GM12878 (cell line): Measurements from ENCODE around the gene ZNF311. TPM values are rescaled to one million over a fixed set of nuclear protein-coding genes. Genes with fewer than 3 reads are reported as not detected.

Experiments
- ASH2L ChIP-seq: fragments of 300-600, 200-600 bp; sonication (generic); IDR thresholded peaks from 2 replicates; pipeline ENCODE4 v1.6.1; 2017; ENCODE audit warnings: low read depth, mild to moderate bottlenecking, borderline replicate concordance
- ATF3 ChIP-seq: IDR thresholded peaks from 2 replicates; pipeline ENCODE4 v1.6.1; 2011; ENCODE audit warnings: low read depth, mild to moderate bottlenecking, low read length, moderate library complexity, borderline replicate concordance; ENCODE audit errors: extremely low read depth
- BCL3 ChIP-seq: IDR thresholded peaks from 2 replicates; pipeline ENCODE4 v1.6.1; 2011; ENCODE audit warnings: borderline replicate concordance, low read depth, mild to moderate bottlenecking, moderate library complexity, low read length; ENCODE audit not compliant: insufficient read depth, poor library complexity, severe bottlenecking
- E2F8 ChIP-seq: fragments of 450-650 bp; IDR thresholded peaks from 2 replicates; pipeline ENCODE4 v1.6.1; 2018; ENCODE audit warnings: mild to moderate bottlenecking, low read depth, moderate library complexity; ENCODE audit not compliant: partially characterized antibody
- HDAC6 ChIP-seq: fragments of 200-600 bp; sonication (generic); IDR thresholded peaks from one replicate; pipeline ENCODE4 v1.8.0; 2017; ENCODE audit warnings: antibody characterized with exemption; ENCODE audit not compliant: unreplicated experiment
- IRF4 ChIP-seq: IDR thresholded peaks from 2 replicates; pipeline ENCODE4 v1.6.1; 2011; ENCODE audit warnings: low read depth, low read length
- NFYA ChIP-seq: IDR thresholded peaks from 2 replicates; pipeline ENCODE4 v1.6.1; 2011; ENCODE audit warnings: low read depth, mild to moderate bottlenecking, low read length, improper control_type of control experiment, borderline replicate concordance
- NR2F1 ChIP-seq: fragments of 450-650 bp; conservative IDR thresholded peaks from 2 replicates; pipeline ENCODE4 v1.6.1; 2017; ENCODE audit warnings: mild to moderate bottlenecking
- NRF1 ChIP-seq: conservative IDR thresholded peaks from 2 replicates; pipeline ENCODE4 v1.6.1; 2011; ENCODE audit warnings: mild to moderate bottlenecking, low read depth, low read length, improper control_type of control experiment
- SKIL ChIP-seq: fragments of 450-650 bp; IDR thresholded peaks from 2 replicates; pipeline ENCODE4 v1.6.1; 2017; ENCODE audit warnings: mild to moderate bottlenecking, low read depth, inconsistent platforms; ENCODE audit not compliant: poor library complexity, severe bottlenecking
- YBX1 ChIP-seq: fragments of 450-650 bp; IDR thresholded peaks from 2 replicates; pipeline ENCODE4 v1.6.1; 2016; ENCODE audit warnings: antibody characterized with exemption
- ZNF687 ChIP-seq: fragments of 450-650 bp; IDR thresholded peaks from 2 replicates; pipeline ENCODE4 v1.6.1; 2017; ENCODE audit warnings: mild to moderate bottlenecking, moderate library complexity
- polyA plus RNA-seq, 11 experiments: library from polyadenylated mRNA; depleted of rRNA in 4 of 11; unstranded in 6 of 11; stranded (reverse) in 5 of 11; fragments of >200 nt; fragmentation: Nextera tagmentation in 4 of 11; fragmentation: Illumina TruSeq in 1 of 11; extraction: Ambion mirVana in 4 of 11; extraction: Trizol in 1 of 11; gene quantifications; 1 replicate in 1 of 11; 2 replicates in 10 of 11; pipeline versions ENCODE4 v1.2.1 to v1.2.3, GENCODE V29; 2011 to 2016; ENCODE audit warnings: inconsistent platforms in 2 of 11, missing spikeins in 2 of 11, low read depth in 1 of 11
- total RNA-seq, 4 experiments: library from RNA; depleted of rRNA in 3 of 4; stranded (reverse); fragments of >200 nt in 3 of 4; fragmentation: Illumina TruSeq in 1 of 4; extraction: Trizol in 1 of 4; gene quantifications; 2 replicates each; pipeline versions ENCODE4 v1.2.1 to v1.2.3, GENCODE V29; 2013 to 2021

The ZNF311 gene
- total and polyA plus RNA-seq, 10 of the 15 experiments (the other 5 are each of a cell fraction or from before 2014, with no cell fraction given) = 0.07 TPM; not detected in 9

GRCh38 chr6:28976677-28977076 lies 28.4 kb downstream of the ZNF311 start (continued):
- TF ChIP-seq BCL3 = no peak
- no peak for TF ChIP-seq SKIL
- no peak for TF ChIP-seq YBX1
- no peak for TF ChIP-seq ASH2L
- TF ChIP-seq E2F8 = no peak
- TF ChIP-seq NFYA = no peak
- TF ChIP-seq HDAC6 = no peak
- TF ChIP-seq NRF1 = no peak
- TF ChIP-seq NR2F1 = no peak
- TF ChIP-seq ZNF687 = no peak
- no peak for TF ChIP-seq ATF3
- TF ChIP-seq IRF4 = no peak
